ENCODE results near the gene RAB40C. TPM values are rescaled to one million over a fixed set of nuclear protein-coding genes. Genes with fewer than 3 reads are reported as not detected.

Gene RAB40C
- total and polyA plus RNA-seq, 4 donors: 6.1 to 11.0 (median 9.2) TPM

GRCh38 chr16:620700-621525 is 31.0 kb downstream of the RAB40C start:
- 93% methylated on average over 41 of the region's 41 CpGs for WGBS
- TF ChIP-seq NR2F2 (IDR thresholded peaks at IDR 0.05) (no peak), REST (IDR thresholded peaks at IDR 0.05) (no peak), RXRA (IDR thresholded peaks at IDR 0.05) (no peak), GABPA (IDR thresholded peaks at IDR 0.05 in 1 of 2, conservative IDR thresholded peaks at IDR 0.05 in 1 of 2) (no peak), HNF4A (conservative IDR thresholded peaks at IDR 0.05) (no peak), FOXA2 (IDR thresholded peaks at IDR 0.05) (no peak), TAF1 (conservative IDR thresholded peaks at IDR 0.05) (no peak), RAD21 (IDR thresholded peaks at IDR 0.05) (no peak), CTCF (IDR thresholded peaks at IDR 0.05; ENCODE audit: low read depth, low read length, missing input control) (no peak), FOXA1 (IDR thresholded peaks at IDR 0.05) (no peak), MAX (IDR thresholded peaks at IDR 0.05) (no peak), ZBTB33 (IDR thresholded peaks at IDR 0.05) (no peak), ATF3 (IDR thresholded peaks at IDR 0.05) (no peak)

More at GRCh38 chr16:620700-621525, 31.0 kb downstream of the RAB40C start:
- no peaks in the 10 kb centered on the region for H3K9me3 ChIP-seq (ENCODE audit: control insufficient read depth in 4 of 4, low read length in 3 of 4)
- no peak overlapping the region for H3K4me3 ChIP-seq (ENCODE audit: low read depth in 1 of 3, low read length in 3 of 3)
- no peak overlapping the region for H3K9ac ChIP-seq (ENCODE audit: low read depth in 1 of 2, low read length in 2 of 2)
- H3K27ac ChIP-seq (ENCODE audit: low read depth in 1 of 2, low read length in 2 of 2): no peak overlapping the region
- H3K27me3 ChIP-seq (ENCODE audit: control insufficient read depth in 4 of 4, insufficient read depth in 4 of 4, low read length in 3 of 4): no peaks in the 10 kb centered on the region
- no peak for DNase-seq (ENCODE audit: low spot score)
- peaks cover 0 to 11% (median 6%) of the 10 kb centered on the region in 4 donors for H3K4me1 ChIP-seq (ENCODE audit: control insufficient read depth in 4 of 4, insufficient read depth in 4 of 4, low read length in 3 of 4)
- peaks cover 0 to 6% (median 3%) of the 10 kb centered on the region in 4 donors for H3K36me3 ChIP-seq (ENCODE audit: control insufficient read depth in 4 of 4, insufficient read depth in 3 of 4, low read depth in 1 of 4, low read length in 3 of 4)

Measured in liver (tissue), 9 donors.